ENCODE measurements around the gene FHIP2A. TPM values are rescaled to one million over a fixed set of nuclear protein-coding genes. Genes with fewer than 3 reads are reported as not detected.

The FHIP2A gene
- total and polyA plus RNA-seq, 8 donors = 3.8 to 19.6 (median 8.0) TPM

- intact Hi-C loops (cut with DNase I) = no loop called here
- no peak for ATAC-seq
- no peak for TF ChIP-seq CTCF (IDR thresholded peaks at IDR 0.05)
Measured at GRCh38 chr10:114867365-114867764, 45.8 kb downstream of the FHIP2A start.

GRCh38 chr10:114868870-114869519 lies 47.4 kb downstream of the FHIP2A start:
- DNase-seq (no peak), FAIRE-seq (no peak), ATAC-seq (no peak)
- peaks cover 0 to 12% (median 0%) of the 10 kb centered on the region in 3 donors for H3K36me3 ChIP-seq
- no peaks in the 10 kb centered on the region for H3K9me3 ChIP-seq
- no peaks in the 10 kb centered on the region for H3K4me1 ChIP-seq
- no peak overlapping the region for H3K27ac ChIP-seq
- WGBS, 2 donors = 69 to 88% methylated on average over 1 of the region's 1 CpG
- intact Hi-C loops (cut with DNase I) = no loop called here
- H3K27me3 ChIP-seq = no peaks in the 10 kb centered on the region
- no peak overlapping the region for H3K4me3 ChIP-seq
- TF ChIP-seq CTCF (IDR thresholded peaks at IDR 0.05) = no peak

More at GRCh38 chr10:114867365-114867764, 45.8 kb downstream of the FHIP2A start:
- Histone ChIP-seq H3K27ac (no peak overlapping the region), H3K36me3 (peaks cover 0 to 13% (median 3%) of the 10 kb centered on the region in 3 donors), H3K9me3 (no peaks in the 10 kb centered on the region), H3K4me3 (no peak overlapping the region), H3K4me1 (no peaks in the 10 kb centered on the region), H3K27me3 (no peaks in the 10 kb centered on the region)
- 92 to 96% methylated on average over 2 of the region's 2 CpGs for WGBS, 2 donors
- DNase-seq (no peak), FAIRE-seq (no peak)

DNA sequence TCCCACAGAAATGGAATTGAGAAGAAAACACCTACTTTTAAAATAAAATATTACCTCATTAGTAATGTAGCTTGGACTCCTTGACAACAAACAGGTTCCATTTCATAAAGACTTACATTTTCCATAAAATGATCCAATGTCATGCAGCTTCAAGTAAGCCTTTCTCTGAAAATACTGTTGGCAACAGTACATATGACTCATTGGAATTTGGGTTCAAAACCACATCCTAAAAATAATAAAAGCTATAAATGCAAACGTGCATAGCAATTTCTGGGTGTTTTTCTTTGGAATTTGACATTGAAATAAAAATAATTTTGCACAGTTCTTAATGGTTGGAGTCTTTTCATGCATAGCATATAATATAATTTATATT lies 47.9 kb downstream of the FHIP2A start:
- no peak for TF ChIP-seq CTCF (IDR thresholded peaks at IDR 0.05)
- Histone ChIP-seq H3K27ac (no peak overlapping the region), H3K4me1 (no peaks in the 10 kb centered on the region), H3K4me3 (no peak overlapping the region), H3K36me3 (peaks cover 0 to 7% (median 0%) of the 10 kb centered on the region in 3 donors), H3K9me3 (no peaks in the 10 kb centered on the region), H3K27me3 (no peaks in the 10 kb centered on the region)
- intact Hi-C loops (cut with DNase I) = no loop called here
- ATAC-seq (no peak), FAIRE-seq (no peak), DNase-seq (no peak)
- 17 to 33% methylated on average over 1 of the region's 1 CpG for WGBS, 2 donors

GRCh38 chr10:114870486-114870885 lies 48.9 kb downstream of the FHIP2A start:
- Histone ChIP-seq H3K36me3 (no peaks in the 10 kb centered on the region), H3K4me1 (no peaks in the 10 kb centered on the region), H3K4me3 (no peak overlapping the region), H3K9me3 (no peaks in the 10 kb centered on the region), H3K27ac (no peak overlapping the region), H3K27me3 (no peaks in the 10 kb centered on the region)
- intact Hi-C loops (cut with DNase I) = no loop called here
- no peak for FAIRE-seq
- no peak for TF ChIP-seq CTCF (IDR thresholded peaks at IDR 0.05)
- DNase-seq = no peak
- ATAC-seq = no peak
- 85 to 88% methylated on average over 3 of the region's 3 CpGs for WGBS, 2 donors

DNA sequence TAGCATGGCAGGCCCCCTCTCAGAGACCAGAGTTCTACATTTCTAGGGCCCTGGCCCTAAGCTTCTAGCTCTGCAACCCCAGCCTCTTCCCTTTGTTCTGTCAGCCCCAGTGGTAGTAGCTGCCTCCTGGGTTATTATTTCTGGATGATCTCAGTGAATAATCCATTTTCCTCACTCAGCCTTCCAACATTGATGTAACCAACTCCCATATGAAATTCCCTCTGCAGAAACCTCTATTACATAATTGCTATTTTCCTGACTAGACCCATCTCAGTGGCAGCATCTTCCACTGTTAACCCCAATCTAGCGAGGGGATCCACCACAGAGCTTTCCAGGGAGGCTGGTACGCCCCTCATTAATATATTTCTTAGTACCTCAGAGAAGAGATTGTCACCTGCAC lies 49.8 kb downstream of the FHIP2A start:
- no peak overlapping the region for H3K4me3 ChIP-seq
- no peak for TF ChIP-seq CTCF (IDR thresholded peaks at IDR 0.05)
- no peaks in the 10 kb centered on the region for H3K9me3 ChIP-seq
- FAIRE-seq (no peak), ATAC-seq (no peak), DNase-seq (no peak)
- H3K36me3 ChIP-seq = no peaks in the 10 kb centered on the region
- H3K4me1 ChIP-seq = no peaks in the 10 kb centered on the region
- intact Hi-C loops (cut with DNase I) = no loop called here
- WGBS, 2 donors = 73 to 91% methylated on average over 2 of the region's 2 CpGs
- H3K27ac ChIP-seq = no peak overlapping the region
- H3K27me3 ChIP-seq = no peaks in the 10 kb centered on the region

Measured in pancreas (tissue), 10 donors.